GM21367 (cell line): ENCODE results near the gene SLC6A9.
A peak's percentile ranks its signal among the peaks of the same experiment; 100 is the strongest.

Experiments used
- ATAC-seq: cut with Tn5 transposase; IDR thresholded peaks from one replicate; pipeline ENCODE4 v1.9.1; 2021; ENCODE audit not compliant: unreplicated experiment

The SLC6A9 gene

GRCh38 chr1:44029911-44030604 is 1.2 kb downstream of the SLC6A9 start:
- peak; percentile 69 for ATAC-seq

GRCh38 chr1:44029260-44029910 is 1.9 kb downstream of the SLC6A9 start:
- peak; percentile 22 for ATAC-seq

- ATAC-seq, result no peak
Measured at GRCh38 chr1:44027320-44027719, 3.9 kb downstream of the SLC6A9 start.

GRCh38 chr1:44025816-44026215 is 5.4 kb downstream of the SLC6A9 start:
- no peak for ATAC-seq

GRCh38 chr1:44024903-44025525 is 6.2 kb downstream of the SLC6A9 start:
- ATAC-seq, result no peak

GRCh38 chr1:44024031-44024902 is 7.0 kb downstream of the SLC6A9 start:
- ATAC-seq, result no peak

- ATAC-seq, result no peak
Measured at GRCh38 chr1:44021581-44022321, 9.5 kb downstream of the SLC6A9 start.

GRCh38 chr1:44021156-44021555 is 10.1 kb downstream of the SLC6A9 start:
- no peak for ATAC-seq

GRCh38 chr1:44020464-44020863 is 10.8 kb downstream of the SLC6A9 start:
- no peak for ATAC-seq

GRCh38 chr1:44019466-44019948 is 11.8 kb downstream of the SLC6A9 start:
- no peak for ATAC-seq

GRCh38 chr1:44016890-44017400 is 14.3 kb downstream of the SLC6A9 start:
- no peak for ATAC-seq

GRCh38 chr1:44016041-44016889 is 15.0 kb downstream of the SLC6A9 start:
- ATAC-seq, result no peak

GRCh38 chr1:44015206-44015605 is 16.1 kb downstream of the SLC6A9 start:
- no peak for ATAC-seq

GRCh38 chr1:44014365-44015104 is 16.7 kb downstream of the SLC6A9 start:
- no peak for ATAC-seq

- ATAC-seq, result no peak
Measured at GRCh38 chr1:44013949-44014348, 17.3 kb downstream of the SLC6A9 start.

GRCh38 chr1:44012941-44013609 is 18.2 kb downstream of the SLC6A9 start:
- ATAC-seq, result no peak

GRCh38 chr1:44012404-44012803 is 18.9 kb downstream of the SLC6A9 start:
- no peak for ATAC-seq

GRCh38 chr1:44010935-44011471 is 20.3 kb downstream of the SLC6A9 start:
- ATAC-seq, result no peak
